DOHH2 (cell line): ENCODE measurements around the gene DLG1.
A peak's percentile ranks its signal among the peaks of the same experiment; 100 is the strongest.

ENCODE experiments used
- H3F3A ChIP-seq: fragments of 200-600 bp; sonication (generic), shearing (Covaris generic); 2 replicates; pipeline ENCODE4 v1.6.0; 2016; ENCODE audit warnings: antibody characterized with exemption, mild to moderate bottlenecking; ENCODE audit not compliant: control insufficient read depth, insufficient read depth
- H3K27ac ChIP-seq: fragments of 200-600 bp; sonication (generic); 2 replicates; pipeline ENCODE4 v1.5.1; 2014; ENCODE audit warnings: low read depth, mild to moderate bottlenecking, low read length, moderate library complexity
- H3K27me3 ChIP-seq: fragments of 200-600 bp; sonication (generic); 2 replicates; pipeline ENCODE4 v1.6.1; 2014; ENCODE audit warnings: mild to moderate bottlenecking, low read length, mixed read lengths; ENCODE audit not compliant: control insufficient read depth
- H3K36me3 ChIP-seq: fragments of 200-600 bp; sonication (generic); 2 replicates; pipeline ENCODE4 v1.6.1; 2014; ENCODE audit warnings: mild to moderate bottlenecking, low read length, moderate library complexity, mixed read lengths; ENCODE audit not compliant: control insufficient read depth
- H3K4me1 ChIP-seq: fragments of 200-600 bp; sonication (generic); 2 replicates; pipeline ENCODE4 v1.6.1; 2014; ENCODE audit warnings: mild to moderate bottlenecking, low read length, mixed read lengths; ENCODE audit not compliant: control insufficient read depth
- H3K4me2 ChIP-seq: fragments of 200-600 bp; sonication (generic); 2 replicates; pipeline ENCODE4 v1.6.0; 2014; ENCODE audit warnings: mild to moderate bottlenecking, low read length, moderate library complexity
- H3K4me3 ChIP-seq: fragments of 200-600 bp; sonication (generic); 2 replicates; pipeline ENCODE4 v1.5.1; 2014; ENCODE audit warnings: mild to moderate bottlenecking, low read length, mixed read lengths
- H3K79me2 ChIP-seq: fragments of 200-600 bp; sonication (generic); 2 replicates; pipeline ENCODE4 v1.6.1; 2014; ENCODE audit warnings: mild to moderate bottlenecking, low read length, mixed read lengths; ENCODE audit not compliant: control insufficient read depth
- H3K9me2 ChIP-seq: fragments of 200-600 bp; sonication (generic); replicated peaks from 2 replicates; pipeline ENCODE4 v1.6.1; 2014; ENCODE audit warnings: mild to moderate bottlenecking, low read length, mixed read lengths; ENCODE audit not compliant: control insufficient read depth
- H3K9me3 ChIP-seq: fragments of 200-600 bp; sonication (generic); 2 replicates; pipeline ENCODE4 v1.6.1; 2014; ENCODE audit warnings: antibody characterized with exemption, low read length, mixed read lengths; ENCODE audit not compliant: control insufficient read depth, insufficient read depth
- H4K20me1 ChIP-seq: fragments of 200-600 bp; sonication (generic); 2 replicates; pipeline ENCODE4 v1.6.0; 2014; ENCODE audit warnings: low read depth, mild to moderate bottlenecking, antibody characterized with exemption, low read length, moderate library complexity; ENCODE audit not compliant: control insufficient read depth, insufficient read depth
- EZH2phosphoT487 ChIP-seq: fragments of 200-600 bp; sonication (generic); IDR thresholded peaks from 2 replicates; pipeline ENCODE4 v1.6.1; 2017; ENCODE audit warnings: borderline replicate concordance, mild to moderate bottlenecking, antibody characterized with exemption, low read length, moderate library complexity, mixed read lengths
- TF ChIP-seq, protein P1 (sequence below): fragments of 200-600 bp; sonication (generic); IDR thresholded peaks from one replicate; pipeline ENCODE4 v1.5.1; 2014; ENCODE audit warnings: antibody characterized with exemption, mild to moderate bottlenecking, low read depth, low read length; ENCODE audit not compliant: poor library complexity, severe bottlenecking

The DLG1 gene

DNA sequence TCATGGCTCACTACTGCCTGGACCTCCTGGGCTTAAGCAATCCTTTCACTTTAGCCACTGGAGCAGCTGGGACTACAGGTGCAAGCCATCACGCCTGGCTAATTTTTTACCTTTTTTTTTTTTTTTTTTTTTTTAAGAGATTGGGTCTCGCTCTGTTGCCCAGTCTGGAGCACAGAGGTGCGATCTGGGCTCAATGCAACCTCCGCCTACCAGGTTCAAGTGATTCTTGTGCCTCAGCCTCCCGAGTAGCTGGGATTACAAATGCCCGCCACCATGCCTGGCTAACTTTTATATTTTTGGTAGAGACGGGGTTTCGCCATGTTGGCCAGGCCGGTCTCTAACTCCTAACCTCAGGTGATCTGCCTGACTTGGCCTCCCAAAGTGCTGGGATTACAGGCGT lies 218.1 kb downstream of the DLG1 start:
- no peak overlapping the region for H3K4me3 ChIP-seq

DNA sequence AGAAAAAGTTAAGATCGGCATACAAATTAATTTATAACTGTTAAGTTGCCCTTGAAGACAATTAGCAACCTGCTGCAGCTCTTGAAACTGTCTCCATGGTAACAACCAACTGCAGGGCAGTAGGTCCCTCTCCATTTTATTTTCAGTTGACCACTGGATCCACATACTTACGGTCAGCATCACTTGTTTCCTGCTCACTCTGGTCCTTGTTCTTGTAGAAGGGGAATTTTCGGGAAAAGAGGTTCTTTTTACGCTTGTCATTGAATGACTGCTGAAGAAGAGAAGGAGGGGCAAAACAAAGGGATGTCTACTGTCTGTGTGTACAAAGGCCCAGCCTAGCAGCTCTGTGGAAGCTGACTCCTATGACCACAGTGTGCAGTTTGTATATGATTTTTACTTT lies 222.0 kb downstream of the DLG1 start:
- no peaks in the 10 kb centered on the region for H3K27me3 ChIP-seq
- H3K9me2 ChIP-seq = no peaks in the 10 kb centered on the region
- peaks cover 5% of the 10 kb centered on the region; the same call in 1 of the 2 replicates for H3F3A ChIP-seq
- H3K9me3 ChIP-seq = no peaks in the 10 kb centered on the region
- TF ChIP-seq EZH2phosphoT487 = no peak
- TF ChIP-seq, protein P1, sequence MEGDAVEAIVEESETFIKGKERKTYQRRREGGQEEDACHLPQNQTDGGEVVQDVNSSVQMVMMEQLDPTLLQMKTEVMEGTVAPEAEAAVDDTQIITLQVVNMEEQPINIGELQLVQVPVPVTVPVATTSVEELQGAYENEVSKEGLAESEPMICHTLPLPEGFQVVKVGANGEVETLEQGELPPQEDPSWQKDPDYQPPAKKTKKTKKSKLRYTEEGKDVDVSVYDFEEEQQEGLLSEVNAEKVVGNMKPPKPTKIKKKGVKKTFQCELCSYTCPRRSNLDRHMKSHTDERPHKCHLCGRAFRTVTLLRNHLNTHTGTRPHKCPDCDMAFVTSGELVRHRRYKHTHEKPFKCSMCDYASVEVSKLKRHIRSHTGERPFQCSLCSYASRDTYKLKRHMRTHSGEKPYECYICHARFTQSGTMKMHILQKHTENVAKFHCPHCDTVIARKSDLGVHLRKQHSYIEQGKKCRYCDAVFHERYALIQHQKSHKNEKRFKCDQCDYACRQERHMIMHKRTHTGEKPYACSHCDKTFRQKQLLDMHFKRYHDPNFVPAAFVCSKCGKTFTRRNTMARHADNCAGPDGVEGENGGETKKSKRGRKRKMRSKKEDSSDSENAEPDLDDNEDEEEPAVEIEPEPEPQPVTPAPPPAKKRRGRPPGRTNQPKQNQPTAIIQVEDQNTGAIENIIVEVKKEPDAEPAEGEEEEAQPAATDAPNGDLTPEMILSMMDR = no peak
- H3K27ac ChIP-seq = no peak overlapping the region
- H3K4me1 ChIP-seq = 0 out of 2 replicates have a peak, but pooled peaks cover 3% of the 10 kb centered on the region
- H4K20me1 ChIP-seq = no peaks in the 10 kb centered on the region
- H3K4me3 ChIP-seq = no peak overlapping the region
- H3K36me3 ChIP-seq = peaks cover 24% of the 10 kb centered on the region
- no peak overlapping the region for H3K4me2 ChIP-seq
- no peaks in the 10 kb centered on the region for H3K79me2 ChIP-seq

More for the DNA sequence above, 218.1 kb downstream of the DLG1 start:
- TF ChIP-seq, protein P1 = no peak
- TF ChIP-seq EZH2phosphoT487 = no peak
- H3K27me3 ChIP-seq = no peaks in the 10 kb centered on the region
- H3K27ac ChIP-seq = no peak overlapping the region
- H4K20me1 ChIP-seq = no peaks in the 10 kb centered on the region
- H3K9me2 ChIP-seq = no peaks in the 10 kb centered on the region
- peaks cover 5% of the 10 kb centered on the region; the same call in 1 of the 2 replicates for H3F3A ChIP-seq
- no peaks in the 10 kb centered on the region for H3K79me2 ChIP-seq
- H3K36me3 ChIP-seq = peaks cover 20% of the 10 kb centered on the region
- no peaks in the 10 kb centered on the region for H3K9me3 ChIP-seq
- H3K4me1 ChIP-seq = no peaks in the 10 kb centered on the region
- no peak overlapping the region for H3K4me2 ChIP-seq

DNA sequence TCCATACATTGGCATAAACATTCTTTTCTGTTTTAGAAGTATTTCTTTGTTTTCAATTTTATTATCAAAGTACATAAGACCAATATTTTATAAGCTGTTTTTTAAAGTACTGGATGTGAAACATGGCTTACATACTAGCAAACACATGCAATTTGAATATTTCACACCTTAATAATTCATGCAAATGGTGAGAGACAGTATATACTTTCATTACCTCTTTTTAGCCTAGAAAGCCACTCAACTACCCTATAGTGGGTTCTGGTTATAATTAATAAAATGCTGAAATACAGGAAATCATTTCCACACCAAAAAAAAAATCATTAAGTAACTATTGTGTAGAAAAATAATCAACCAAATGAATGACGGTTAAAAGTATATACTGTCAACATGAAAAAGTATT lies 230.3 kb downstream of the DLG1 start:
- TF ChIP-seq EZH2phosphoT487 = no peak
- TF ChIP-seq, protein P1 = no peak
- Histone ChIP-seq H3K4me3 (peak overlapping the region; percentile 29), H3K79me2 (no peaks in the 10 kb centered on the region), H3K9me3 (no peaks in the 10 kb centered on the region), H3F3A (no peaks in the 10 kb centered on the region), H3K36me3 (peaks cover 26% of the 10 kb centered on the region), H3K4me1 (peaks cover 23% of the 10 kb centered on the region), H3K27me3 (no peaks in the 10 kb centered on the region), H3K27ac (peak overlapping the region; percentile 28), H3K9me2 (no peaks in the 10 kb centered on the region), H3K4me2 (peak overlapping the region; percentile 55), H4K20me1 (no peaks in the 10 kb centered on the region)

DNA sequence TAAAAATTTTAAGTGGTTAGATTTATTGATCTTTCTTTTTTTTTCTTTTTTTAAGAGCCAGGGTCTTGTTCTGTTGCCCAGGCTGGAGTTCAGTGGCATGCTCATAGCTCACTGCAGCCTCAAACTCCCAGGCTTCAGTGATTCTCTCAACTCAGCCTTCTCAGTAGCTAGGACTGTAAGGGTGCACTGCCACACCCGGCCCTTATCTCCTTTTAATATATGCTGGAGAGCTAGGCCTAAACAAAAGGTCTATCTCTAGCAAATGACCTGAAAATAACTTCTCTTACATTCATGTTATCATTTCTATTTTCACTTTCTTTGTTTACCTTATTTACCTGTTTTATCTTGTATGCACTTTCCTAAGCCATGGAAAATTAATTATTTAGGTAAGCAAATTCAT lies 233.6 kb downstream of the DLG1 start:
- Histone ChIP-seq H3K9me3 (no peaks in the 10 kb centered on the region), H3K4me2 (no peak overlapping the region), H3K4me1 (peaks cover 20% of the 10 kb centered on the region), H3K4me3 (no peak overlapping the region), H3K27me3 (no peaks in the 10 kb centered on the region), H4K20me1 (no peaks in the 10 kb centered on the region), H3K36me3 (peaks cover 38% of the 10 kb centered on the region), H3F3A (no peaks in the 10 kb centered on the region), H3K27ac (no peak overlapping the region), H3K79me2 (no peaks in the 10 kb centered on the region), H3K9me2 (no peaks in the 10 kb centered on the region)
- TF ChIP-seq, protein P1 = no peak
- TF ChIP-seq EZH2phosphoT487 = no peak
